Uterus (tissue), 2 donors: ENCODE data around the gene FUT6.

Source experiments
- POLR2A ChIP-seq, 2 donors: fragments of 450-650 bp; IDR thresholded peaks; one replicate each; pipeline ENCODE4 v1.6.1; 2016; ENCODE audit warnings: antibody characterized with exemption in 2 of 2, mild to moderate bottlenecking in 1 of 2, moderate library complexity in 1 of 2
- TF ChIP-seq, protein P1 (sequence below), 4 experiments: fragments of 200-600 bp in 2 of 4; fragments of 450-650 bp in 2 of 4; sonication (generic) in 2 of 4; IDR thresholded peaks; one replicate each; pipeline ENCODE4 v1.5.1; 2016 to 2019; ENCODE audit warnings: antibody characterized with exemption in 4 of 4, mild to moderate bottlenecking in 2 of 4, moderate library complexity in 1 of 4

- TF ChIP-seq, protein P1, sequence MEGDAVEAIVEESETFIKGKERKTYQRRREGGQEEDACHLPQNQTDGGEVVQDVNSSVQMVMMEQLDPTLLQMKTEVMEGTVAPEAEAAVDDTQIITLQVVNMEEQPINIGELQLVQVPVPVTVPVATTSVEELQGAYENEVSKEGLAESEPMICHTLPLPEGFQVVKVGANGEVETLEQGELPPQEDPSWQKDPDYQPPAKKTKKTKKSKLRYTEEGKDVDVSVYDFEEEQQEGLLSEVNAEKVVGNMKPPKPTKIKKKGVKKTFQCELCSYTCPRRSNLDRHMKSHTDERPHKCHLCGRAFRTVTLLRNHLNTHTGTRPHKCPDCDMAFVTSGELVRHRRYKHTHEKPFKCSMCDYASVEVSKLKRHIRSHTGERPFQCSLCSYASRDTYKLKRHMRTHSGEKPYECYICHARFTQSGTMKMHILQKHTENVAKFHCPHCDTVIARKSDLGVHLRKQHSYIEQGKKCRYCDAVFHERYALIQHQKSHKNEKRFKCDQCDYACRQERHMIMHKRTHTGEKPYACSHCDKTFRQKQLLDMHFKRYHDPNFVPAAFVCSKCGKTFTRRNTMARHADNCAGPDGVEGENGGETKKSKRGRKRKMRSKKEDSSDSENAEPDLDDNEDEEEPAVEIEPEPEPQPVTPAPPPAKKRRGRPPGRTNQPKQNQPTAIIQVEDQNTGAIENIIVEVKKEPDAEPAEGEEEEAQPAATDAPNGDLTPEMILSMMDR (IDR thresholded peaks at IDR 0.05), result no peak
- no peak for TF ChIP-seq POLR2A (IDR thresholded peaks at IDR 0.05)
Observed at GRCh38 chr19:5809053-5809452, 30.4 kb downstream of the FUT6 start.
